ENCODE results near the gene ATP8A2.

The ATP8A2 gene

DNA sequence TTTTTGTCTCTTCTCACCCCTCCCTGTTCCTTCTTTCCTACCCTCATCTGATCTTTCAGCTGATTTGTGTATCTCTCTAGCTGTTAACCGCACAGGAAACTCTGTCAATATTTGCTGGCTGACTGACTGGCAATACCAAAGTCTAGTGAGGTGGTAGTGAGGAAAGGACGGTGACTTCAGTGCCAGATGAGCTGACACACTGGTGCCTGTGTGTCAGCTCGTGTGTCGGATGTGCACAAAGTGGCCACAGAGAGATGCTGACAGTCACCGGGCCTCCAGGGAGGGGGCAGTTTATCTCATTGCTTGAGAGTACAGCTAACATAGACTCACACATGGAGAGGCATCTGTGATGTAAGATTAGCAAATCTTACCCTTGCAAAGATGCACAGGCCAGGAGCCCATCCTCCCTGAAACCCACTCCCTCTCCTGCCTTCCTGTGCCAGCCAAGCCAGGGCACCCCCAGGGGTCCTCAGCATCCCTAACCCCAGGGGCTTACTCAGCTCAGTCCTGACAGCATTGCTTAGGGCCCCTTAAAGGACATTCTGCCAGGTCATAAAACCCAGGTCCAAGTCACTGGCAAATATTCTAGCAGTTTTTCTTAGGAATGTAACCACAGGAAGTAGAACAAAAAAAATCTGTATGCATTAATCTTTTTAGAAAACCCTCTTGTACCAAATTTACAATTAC is 599.8 kb downstream of the ATP8A2 start:
- 79 to 81% methylated on average over 4 of the region's 5 CpGs for WGBS, 2 experiments (ENCODE audit: insufficient coverage in 2 of 2)
- no peak overlapping the region for H3K27ac ChIP-seq (ENCODE audit: low read depth, low read length, severe bottlenecking)

DNA sequence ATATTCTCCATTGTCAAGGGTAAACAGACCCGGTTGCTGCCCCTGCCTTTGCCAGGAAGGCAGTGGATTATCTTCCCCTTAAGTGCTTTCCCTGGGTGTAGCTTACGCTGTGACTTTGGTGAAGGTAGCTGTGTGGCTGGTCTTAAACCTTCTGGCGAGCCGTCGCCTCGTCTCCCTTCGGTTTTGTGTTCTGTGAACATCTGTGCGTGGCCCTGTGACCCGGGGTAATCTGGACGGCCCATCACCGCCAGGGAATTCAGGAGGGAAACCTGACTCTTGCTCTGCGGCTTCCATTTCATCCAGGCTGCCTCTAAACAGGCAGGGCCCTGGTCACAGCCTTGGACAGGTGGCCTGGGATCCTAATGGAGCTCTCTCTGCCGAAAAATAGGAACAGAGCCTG is 601.3 kb downstream of the ATP8A2 start:
- no peaks in the 10 kb centered on the region for H3K36me3 ChIP-seq (ENCODE audit: control insufficient read depth, insufficient read depth, low read length)
- no peaks in the 10 kb centered on the region for H3K9me3 ChIP-seq (ENCODE audit: control insufficient read depth, low read length)
- H3K27ac ChIP-seq (ENCODE audit: low read depth, low read length, severe bottlenecking), result no peak overlapping the region
- H3K4me3 ChIP-seq (ENCODE audit: extremely low read depth, insufficient read depth, low read length, poor library complexity, severe bottlenecking), result no peak overlapping the region
- H3K4me1 ChIP-seq (ENCODE audit: control insufficient read depth, insufficient read depth, low read length, poor library complexity, severe bottlenecking), result peaks cover 10% of the 10 kb centered on the region
- 79 to 83% methylated on average over 7 to 12 of the region's 13 CpGs for WGBS, 2 experiments (ENCODE audit: insufficient coverage in 2 of 2)

More for the DNA sequence above, 599.8 kb downstream of the ATP8A2 start:
- H3K36me3 ChIP-seq (ENCODE audit: control insufficient read depth, insufficient read depth, low read length), result no peaks in the 10 kb centered on the region
- no peaks in the 10 kb centered on the region for H3K4me1 ChIP-seq (ENCODE audit: control insufficient read depth, insufficient read depth, low read length, poor library complexity, severe bottlenecking)
- H3K4me3 ChIP-seq (ENCODE audit: extremely low read depth, insufficient read depth, low read length, poor library complexity, severe bottlenecking), result no peak overlapping the region
- H3K9me3 ChIP-seq (ENCODE audit: control insufficient read depth, low read length), result no peaks in the 10 kb centered on the region

DNA sequence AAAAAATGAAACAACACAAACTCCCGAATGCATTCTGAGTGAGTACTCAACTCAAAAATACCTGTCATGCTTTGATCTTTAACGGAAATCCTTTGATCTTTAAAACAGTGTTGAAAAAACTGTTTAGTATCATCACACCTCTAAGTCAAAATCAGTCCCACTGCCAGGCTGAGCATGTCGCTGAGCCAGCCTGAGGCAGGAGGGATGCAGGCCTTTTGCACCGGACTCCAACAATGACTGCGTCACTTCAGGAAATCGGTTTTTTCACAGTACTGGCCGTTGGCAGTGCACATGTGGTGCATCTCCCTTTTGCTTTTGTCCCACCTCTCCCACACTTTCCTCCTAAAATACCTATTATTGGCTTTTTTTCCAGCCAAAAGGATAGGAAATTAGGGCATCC is 601.8 kb downstream of the ATP8A2 start:
- H3K4me1 ChIP-seq (ENCODE audit: control insufficient read depth, insufficient read depth, low read length, poor library complexity, severe bottlenecking), result peaks cover 13% of the 10 kb centered on the region
- H3K9me3 ChIP-seq (ENCODE audit: control insufficient read depth, low read length), result no peaks in the 10 kb centered on the region
- WGBS, 2 experiments (ENCODE audit: insufficient coverage in 2 of 2), result 78 to 88% methylated on average over 7 of the region's 7 CpGs
- no peak overlapping the region for H3K27ac ChIP-seq (ENCODE audit: low read depth, low read length, severe bottlenecking)
- no peak overlapping the region for H3K4me3 ChIP-seq (ENCODE audit: extremely low read depth, insufficient read depth, low read length, poor library complexity, severe bottlenecking)
- no peaks in the 10 kb centered on the region for H3K36me3 ChIP-seq (ENCODE audit: control insufficient read depth, insufficient read depth, low read length)

DNA sequence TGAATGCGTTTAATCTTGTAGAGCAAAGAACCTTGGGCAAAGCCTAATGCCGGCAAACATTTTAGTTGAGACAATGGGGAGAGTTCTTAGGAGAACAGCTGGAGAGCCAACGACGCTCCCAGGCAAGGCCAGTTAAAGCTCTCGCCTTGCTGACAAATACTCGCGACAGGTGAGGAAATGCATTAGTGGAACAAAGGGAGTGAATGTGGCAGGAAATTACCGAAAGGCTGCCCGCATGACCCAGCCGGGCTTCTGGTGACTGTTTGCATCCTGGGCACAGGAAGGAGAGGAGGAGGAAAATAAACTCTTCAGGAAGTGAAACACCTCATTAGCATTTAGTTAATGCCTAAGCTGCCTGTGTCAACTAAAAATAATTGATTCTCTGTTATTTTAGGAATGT is 605.4 kb downstream of the ATP8A2 start:
- H3K4me1 ChIP-seq (ENCODE audit: control insufficient read depth, insufficient read depth, low read length, poor library complexity, severe bottlenecking), result peaks cover 20% of the 10 kb centered on the region
- 10 to 20% methylated on average over 5 to 10 of the region's 10 CpGs for WGBS, 2 experiments (ENCODE audit: insufficient coverage in 2 of 2)
- no peak overlapping the region for H3K4me3 ChIP-seq (ENCODE audit: extremely low read depth, insufficient read depth, low read length, poor library complexity, severe bottlenecking)
- H3K36me3 ChIP-seq (ENCODE audit: control insufficient read depth, insufficient read depth, low read length), result no peaks in the 10 kb centered on the region
- no peaks in the 10 kb centered on the region for H3K9me3 ChIP-seq (ENCODE audit: control insufficient read depth, low read length)
- peak overlapping the region; percentile 41 for H3K27ac ChIP-seq (ENCODE audit: low read depth, low read length, severe bottlenecking)

DNA sequence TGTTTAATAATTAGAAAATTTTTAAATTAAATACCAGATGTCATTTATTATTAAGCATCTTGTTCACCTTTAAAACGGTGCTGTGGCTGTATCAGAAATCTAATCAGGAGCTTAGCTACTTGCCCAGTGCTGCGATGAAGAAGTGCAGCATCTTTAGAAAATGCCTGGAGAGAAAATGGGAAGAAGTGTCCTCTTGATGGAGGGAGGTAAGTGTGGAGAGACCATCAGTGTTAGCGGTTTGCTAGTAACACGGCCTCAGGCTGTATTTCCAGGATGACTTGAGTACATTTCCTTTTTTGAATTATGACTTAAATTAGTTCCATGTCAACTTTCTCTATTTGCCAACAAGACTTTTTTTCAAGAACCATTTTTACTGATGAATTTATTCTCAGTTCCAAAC is 605.9 kb downstream of the ATP8A2 start:
- H3K27ac ChIP-seq (ENCODE audit: low read depth, low read length, severe bottlenecking), result peak overlapping the region; percentile 54
- no peaks in the 10 kb centered on the region for H3K9me3 ChIP-seq (ENCODE audit: control insufficient read depth, low read length)
- H3K4me3 ChIP-seq (ENCODE audit: extremely low read depth, insufficient read depth, low read length, poor library complexity, severe bottlenecking), result no peak overlapping the region
- H3K36me3 ChIP-seq (ENCODE audit: control insufficient read depth, insufficient read depth, low read length), result no peaks in the 10 kb centered on the region
- 55 to 69% methylated on average over 2 of the region's 4 CpGs for WGBS, 2 experiments (ENCODE audit: insufficient coverage in 2 of 2)
- peaks cover 20% of the 10 kb centered on the region for H3K4me1 ChIP-seq (ENCODE audit: control insufficient read depth, insufficient read depth, low read length, poor library complexity, severe bottlenecking)

DNA sequence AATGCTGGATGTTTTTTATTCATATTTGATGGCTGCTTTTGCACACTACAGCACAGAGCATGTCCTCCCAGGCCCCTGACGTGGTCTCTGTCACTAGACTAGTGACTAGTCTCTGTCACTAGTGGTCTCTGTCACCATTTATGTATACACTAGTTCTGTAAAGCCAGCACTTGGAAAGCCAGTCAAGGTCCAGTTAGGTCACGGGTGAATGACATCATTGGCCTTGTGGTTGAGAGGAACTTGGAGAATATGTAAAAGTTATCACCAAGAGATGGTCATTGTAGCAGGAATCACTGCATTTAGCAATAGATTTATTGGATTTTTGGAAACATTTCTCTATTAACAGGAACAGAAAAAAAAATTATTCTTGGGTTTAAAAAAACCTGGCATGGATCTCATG is 607.2 kb downstream of the ATP8A2 start:
- Histone ChIP-seq H3K4me1 (ENCODE audit: control insufficient read depth, insufficient read depth, low read length, poor library complexity, severe bottlenecking) (peaks cover 20% of the 10 kb centered on the region), H3K4me3 (ENCODE audit: extremely low read depth, insufficient read depth, low read length, poor library complexity, severe bottlenecking) (no peak overlapping the region), H3K27ac (ENCODE audit: low read depth, low read length, severe bottlenecking) (no peak overlapping the region)

DNA sequence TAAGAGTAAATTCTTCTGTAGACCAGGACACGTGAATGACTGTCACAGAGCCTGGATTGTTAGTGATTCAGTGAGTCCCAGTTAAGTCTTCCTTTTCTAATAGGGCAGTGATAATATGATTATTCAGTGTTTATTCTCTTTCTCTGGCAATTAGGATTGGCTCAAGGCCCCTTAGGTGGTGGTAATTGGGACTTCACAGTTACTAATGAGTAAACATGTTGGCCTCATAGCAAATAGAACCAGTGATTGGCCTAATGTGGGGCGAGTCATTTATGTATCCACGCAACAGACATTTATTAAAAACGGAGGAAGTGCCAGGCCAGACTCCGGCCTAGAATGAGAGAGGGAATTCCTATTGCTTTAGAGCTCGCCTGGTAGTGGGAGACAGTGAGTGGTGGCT is 607.6 kb downstream of the ATP8A2 start:
- no peak overlapping the region for H3K27ac ChIP-seq (ENCODE audit: low read depth, low read length, severe bottlenecking)
- no peaks in the 10 kb centered on the region for H3K36me3 ChIP-seq (ENCODE audit: control insufficient read depth, insufficient read depth, low read length)
- 91 to 93% methylated on average over 6 of the region's 6 CpGs for WGBS, 2 experiments (ENCODE audit: insufficient coverage in 2 of 2)
- no peak overlapping the region for H3K4me3 ChIP-seq (ENCODE audit: extremely low read depth, insufficient read depth, low read length, poor library complexity, severe bottlenecking)
- H3K4me1 ChIP-seq (ENCODE audit: control insufficient read depth, insufficient read depth, low read length, poor library complexity, severe bottlenecking), result peaks cover 20% of the 10 kb centered on the region
- H3K9me3 ChIP-seq (ENCODE audit: control insufficient read depth, low read length), result no peaks in the 10 kb centered on the region

More for the DNA sequence above, 607.2 kb downstream of the ATP8A2 start:
- H3K9me3 ChIP-seq (ENCODE audit: control insufficient read depth, low read length), result no peaks in the 10 kb centered on the region
- no peaks in the 10 kb centered on the region for H3K36me3 ChIP-seq (ENCODE audit: control insufficient read depth, insufficient read depth, low read length)
- 100% methylated on average over 1 to 2 of the region's 2 CpGs for WGBS, 2 experiments (ENCODE audit: insufficient coverage in 2 of 2)

DNA sequence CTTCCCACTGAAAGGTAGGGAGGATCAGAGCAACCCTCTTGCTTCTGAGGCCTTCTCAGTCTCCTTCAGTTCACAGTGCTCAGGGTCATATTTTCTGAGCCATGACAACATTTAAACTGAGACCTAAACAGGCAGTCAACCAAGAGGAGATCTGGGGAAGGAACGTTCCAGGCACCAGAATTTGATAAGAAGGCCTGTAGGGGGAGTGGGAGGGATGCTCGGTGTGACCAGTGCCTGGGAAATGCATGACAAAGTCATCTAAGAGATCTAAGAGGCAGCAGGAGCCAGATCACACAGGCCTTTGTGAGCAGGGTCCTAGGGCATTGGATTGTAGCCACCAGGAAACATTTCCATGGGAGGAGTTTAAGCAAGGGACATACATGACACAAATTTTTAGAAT is 608.5 kb downstream of the ATP8A2 start:
- H3K27ac ChIP-seq (ENCODE audit: low read depth, low read length, severe bottlenecking), result no peak overlapping the region
- WGBS, 2 experiments (ENCODE audit: insufficient coverage in 2 of 2), result 10 to 22% methylated on average over 1 to 2 of the region's 2 CpGs
- H3K9me3 ChIP-seq (ENCODE audit: control insufficient read depth, low read length), result no peaks in the 10 kb centered on the region
- H3K36me3 ChIP-seq (ENCODE audit: control insufficient read depth, insufficient read depth, low read length), result no peaks in the 10 kb centered on the region
- H3K4me1 ChIP-seq (ENCODE audit: control insufficient read depth, insufficient read depth, low read length, poor library complexity, severe bottlenecking), result peaks cover 20% of the 10 kb centered on the region
- no peak overlapping the region for H3K4me3 ChIP-seq (ENCODE audit: extremely low read depth, insufficient read depth, low read length, poor library complexity, severe bottlenecking)

DNA sequence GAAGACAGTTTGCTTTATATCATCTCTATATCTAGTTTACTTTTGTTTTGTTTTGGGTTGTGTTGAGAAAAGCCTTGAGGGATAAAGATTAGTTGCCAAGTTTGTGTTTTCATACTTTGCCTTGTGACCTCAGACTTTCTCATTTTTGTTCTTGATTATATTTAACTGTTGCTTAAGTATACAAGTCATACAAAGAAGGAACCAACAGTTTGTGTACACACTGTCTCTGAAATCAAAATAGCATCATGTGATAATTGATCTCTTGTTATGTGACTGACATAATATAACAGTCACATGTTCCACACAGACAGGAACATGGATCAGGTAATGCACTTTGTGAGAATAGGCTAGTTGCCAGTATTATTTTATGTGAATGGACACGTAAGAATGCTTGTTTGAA is 609.3 kb downstream of the ATP8A2 start:
- Histone ChIP-seq H3K9me3 (ENCODE audit: control insufficient read depth, low read length) (no peaks in the 10 kb centered on the region), H3K4me1 (ENCODE audit: control insufficient read depth, insufficient read depth, low read length, poor library complexity, severe bottlenecking) (peaks cover 20% of the 10 kb centered on the region), H3K27ac (ENCODE audit: low read depth, low read length, severe bottlenecking) (no peak overlapping the region), H3K4me3 (ENCODE audit: extremely low read depth, insufficient read depth, low read length, poor library complexity, severe bottlenecking) (no peak overlapping the region), H3K36me3 (ENCODE audit: control insufficient read depth, insufficient read depth, low read length) (no peaks in the 10 kb centered on the region)
- no CpG with 5 or more reads among the region's 1 CpG for WGBS, 2 experiments (ENCODE audit: insufficient coverage in 2 of 2)

DNA sequence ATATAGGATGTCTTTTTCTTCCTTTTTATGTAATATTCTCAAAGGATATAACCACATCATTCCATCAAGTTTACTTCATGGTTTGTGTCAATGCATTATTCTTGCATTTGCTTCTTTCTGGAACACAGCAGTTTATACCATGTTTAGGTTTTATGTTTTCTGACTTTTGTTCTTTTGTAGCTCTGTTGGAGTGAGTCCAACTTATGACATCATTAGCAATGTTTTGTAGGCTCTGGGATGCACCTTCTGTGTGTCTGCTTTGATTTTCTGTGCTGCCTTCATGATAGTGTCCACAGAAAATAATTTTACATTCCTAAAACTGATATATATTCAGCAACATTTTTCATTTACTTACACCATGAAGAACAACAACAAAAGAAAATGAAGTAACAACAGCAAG is 611.1 kb downstream of the ATP8A2 start:
- Histone ChIP-seq H3K4me1 (ENCODE audit: control insufficient read depth, insufficient read depth, low read length, poor library complexity, severe bottlenecking) (peaks cover 11% of the 10 kb centered on the region), H3K4me3 (ENCODE audit: extremely low read depth, insufficient read depth, low read length, poor library complexity, severe bottlenecking) (no peak overlapping the region), H3K9me3 (ENCODE audit: control insufficient read depth, low read length) (no peaks in the 10 kb centered on the region), H3K27ac (ENCODE audit: low read depth, low read length, severe bottlenecking) (no peak overlapping the region), H3K36me3 (ENCODE audit: control insufficient read depth, insufficient read depth, low read length) (no peaks in the 10 kb centered on the region)

DNA sequence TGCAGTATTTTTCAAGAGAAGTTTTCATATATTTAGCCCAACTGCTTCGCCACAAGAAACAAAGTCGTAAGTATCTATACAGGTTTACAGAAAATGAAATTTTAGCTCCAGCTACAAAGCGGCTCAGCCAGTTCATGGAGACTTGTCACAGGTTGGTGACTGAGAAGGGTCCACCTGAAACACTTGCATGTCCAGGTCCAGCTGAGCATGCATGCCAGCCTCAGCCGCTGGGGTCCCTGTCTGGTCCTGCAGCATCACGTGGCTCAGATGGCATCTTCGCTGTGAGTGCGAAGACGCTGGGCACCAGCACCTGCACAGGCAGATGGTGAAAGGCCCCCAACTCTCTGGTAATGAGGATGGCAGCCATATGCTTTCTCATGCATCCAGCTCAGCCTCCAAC is 616.2 kb downstream of the ATP8A2 start:
- Histone ChIP-seq H3K9me3 (ENCODE audit: control insufficient read depth, low read length) (no peaks in the 10 kb centered on the region), H3K27ac (ENCODE audit: low read depth, low read length, severe bottlenecking) (no peak overlapping the region), H3K36me3 (ENCODE audit: control insufficient read depth, insufficient read depth, low read length) (no peaks in the 10 kb centered on the region), H3K4me3 (ENCODE audit: extremely low read depth, insufficient read depth, low read length, poor library complexity, severe bottlenecking) (no peak overlapping the region), H3K4me1 (ENCODE audit: control insufficient read depth, insufficient read depth, low read length, poor library complexity, severe bottlenecking) (peaks cover 8% of the 10 kb centered on the region)
- 91 to 92% methylated on average over 5 to 6 of the region's 8 CpGs for WGBS, 2 experiments (ENCODE audit: insufficient coverage in 2 of 2)

All from mesodermal cell (in vitro differentiated cells).